HG02759 (cell line): ENCODE measurements around the gene RGSL1.

Source experiments
- ATAC-seq: cut with Tn5 transposase; IDR thresholded peaks from one replicate; pipeline ENCODE4 v1.9.1; 2021; ENCODE audit warnings: mild to moderate bottlenecking, moderate library complexity; ENCODE audit not compliant: unreplicated experiment

The RGSL1 gene

GRCh38 chr1:182608845-182609610 is 159.1 kb downstream of the RGSL1 start:
- ATAC-seq, result no peak
